ENCODE data around the gene ACVR1B. TPM values are rescaled to one million over a fixed set of nuclear protein-coding genes. Genes with fewer than 3 reads are reported as not detected.
"Not testable (repeated sequence)": the region's sequence is repeated elsewhere in the genome, so short reads cannot be mapped to it uniquely, and the experiment has no call there.

Gene ACVR1B
- total and polyA plus RNA-seq, 10 donors: 2.8 to 27.6 (median 18.6) TPM

GRCh38 chr12:51974646-51975045 is 23.1 kb downstream of the ACVR1B start:
- 5 to 26% (median 22%) methylated on average over 2 of the region's 2 CpGs for WGBS, 5 donors
- peaks cover 49 to 91% (median 67%) of the 10 kb centered on the region in 6 donors for H3K4me1 ChIP-seq

GRCh38 chr12:51975196-51975595 is 23.7 kb downstream of the ACVR1B start:
- intact Hi-C loops (cut with DNase I; ENCODE audit: low total_unique reads): no loop called here
- no peak overlapping the region for H3K4me3 ChIP-seq
- peaks cover 49 to 91% (median 68%) of the 10 kb centered on the region in 6 donors for H3K4me1 ChIP-seq
- 53 to 94% (median 83%) methylated on average over 4 to 8 of the region's 8 CpGs for WGBS, 5 donors
- no peaks in the 10 kb centered on the region for H3K9me3 ChIP-seq
- peak overlapping the region in 4 of 8 donors; percentile 87 to 90 (median 88) for H3K27ac ChIP-seq
- H3K27me3 ChIP-seq (replicated peaks in 1 of 7): no peaks in the 10 kb centered on the region
- TF ChIP-seq CTCF (IDR thresholded peaks at IDR 0.05 in 8 of 11, conservative IDR thresholded peaks at IDR 0.05 in 3 of 11) (no peak), POLR2A (IDR thresholded peaks at IDR 0.05) (no peak), POLR2AphosphoS5 (IDR thresholded peaks at IDR 0.05) (no peak)
- DNase-seq: no peak
- H3K36me3 ChIP-seq: peaks cover 0 to 44% (median 18%) of the 10 kb centered on the region in 6 donors

More at GRCh38 chr12:51974646-51975045, 23.1 kb downstream of the ACVR1B start:
- TF ChIP-seq CTCF (IDR thresholded peaks at IDR 0.05 in 8 of 11, conservative IDR thresholded peaks at IDR 0.05 in 3 of 11) (no peak), POLR2A (IDR thresholded peaks at IDR 0.05) (no peak), POLR2AphosphoS5 (IDR thresholded peaks at IDR 0.05) (no peak)
- Histone ChIP-seq H3K4me3 (no peak overlapping the region), H3K27me3 (replicated peaks in 1 of 7) (no peaks in the 10 kb centered on the region), H3K9me3 (no peaks in the 10 kb centered on the region), H3K27ac (peak overlapping the region in 4 of 8 donors; percentile 87 to 90 (median 88)), H3K36me3 (peaks cover 0 to 44% (median 18%) of the 10 kb centered on the region in 6 donors)
- no peak for DNase-seq
- intact Hi-C loops (cut with DNase I; ENCODE audit: low total_unique reads): no loop called here

GRCh38 chr12:51976376-51977160 is 25.1 kb downstream of the ACVR1B start:
- H3K36me3 ChIP-seq: peaks cover 0 to 56% (median 23%) of the 10 kb centered on the region in 6 donors
- WGBS, 5 donors: 82 to 91% (median 86%) methylated on average over 10 of the region's 10 CpGs
- peak overlapping the region in 6 of 8 donors; percentile 47 to 90 (median 80) for H3K27ac ChIP-seq
- TF ChIP-seq CTCF (IDR thresholded peaks at IDR 0.05 in 8 of 11, conservative IDR thresholded peaks at IDR 0.05 in 3 of 11) (no peak), POLR2A (IDR thresholded peaks at IDR 0.05) (no peak), POLR2AphosphoS5 (IDR thresholded peaks at IDR 0.05) (no peak)
- DNase-seq: no peak
- no peaks in the 10 kb centered on the region for H3K27me3 ChIP-seq (replicated peaks in 1 of 7)
- intact Hi-C loops (cut with DNase I; ENCODE audit: low total_unique reads): no loop called here
- peaks cover 42 to 86% (median 61%) of the 10 kb centered on the region in 6 donors for H3K4me1 ChIP-seq
- peak overlapping the region in 1 of 8 donors; percentile 4 for H3K4me3 ChIP-seq
- no peaks in the 10 kb centered on the region for H3K9me3 ChIP-seq

GRCh38 chr12:51977320-51977753 is 25.8 kb downstream of the ACVR1B start:
- H3K27ac ChIP-seq: peak overlapping the region in 6 of 8 donors; percentile 47 to 90 (median 80)
- H3K4me3 ChIP-seq: no peak overlapping the region
- 76 to 94% (median 87%) methylated on average over 8 of the region's 8 CpGs for whole genome bisulfite sequencing, 5 donors
- H3K27me3 ChIP-seq (replicated peaks in 1 of 7): no peaks in the 10 kb centered on the region
- no peaks in the 10 kb centered on the region for H3K9me3 ChIP-seq
- H3K36me3 ChIP-seq: peaks cover 0 to 64% (median 28%) of the 10 kb centered on the region in 6 donors
- intact Hi-C loops (cut with DNase I; ENCODE audit: low total_unique reads): no loop called here
- TF ChIP-seq POLR2AphosphoS5 (IDR thresholded peaks at IDR 0.05) (no peak), POLR2A (IDR thresholded peaks at IDR 0.05) (no peak), CTCF (IDR thresholded peaks at IDR 0.05 in 8 of 11, conservative IDR thresholded peaks at IDR 0.05 in 3 of 11) (no peak)
- DNase-seq: no peak
- peaks cover 34 to 78% (median 54%) of the 10 kb centered on the region in 6 donors for H3K4me1 ChIP-seq

- H3K4me3 ChIP-seq; intact Hi-C loops (cut with DNase I; ENCODE audit: low total_unique reads); DNase-seq; H3K27me3 ChIP-seq (replicated peaks in 1 of 7); H3K9me3 ChIP-seq: not testable (repeated sequence)
- Histone ChIP-seq H3K27ac (peak overlapping the region in 1 of 8 donors; percentile 55), H3K4me1 (peaks cover 14 to 59% (median 34%) of the 10 kb centered on the region in 6 donors), H3K36me3 (peaks cover 0 to 84% (median 43%) of the 10 kb centered on the region in 6 donors)
- 88 to 96% (median 90%) methylated on average over 5 of the region's 5 CpGs for WGBS, 5 donors
These were observed 27.8 kb downstream of the ACVR1B start for GRCh38 chr12:51979306-51979705.

All from spleen (tissue), 11 donors.